IMR-90 (cell line): ENCODE data around the gene LUC7L3. TPM values are rescaled to one million over a fixed set of nuclear protein-coding genes. Genes with fewer than 3 reads are reported as not detected.

Experiments
- ATAC-seq: fragments of 200-7000 bp; cut with Tn5 transposase; 2 replicates; pipeline ENCODE4 v1.9.1; 2020; ENCODE audit warnings: low read depth, mild to moderate bottlenecking, moderate library complexity
- BruUV-seq: library from RNA; stranded (reverse); fragments of 400-500 nt; replicated peaks from 2 replicates; lab custom pipeline; 2021; lab: Mats Ljungman, UMichigan
- CTCF ChIA-PET: fragments of 300-600 bp; formaldehyde crosslinking; extraction: SDS; loops from one replicate; lab custom pipeline; 2021; ENCODE audit warnings: antibody characterized with exemption; lab: Yijun Ruan, JAX
- POLR2A ChIA-PET: fragments of 300-600 bp; sonication (Branson Sonifier 250); formaldehyde crosslinking; loops from one replicate; lab custom pipeline; 2022; ENCODE audit warnings: antibody characterized with exemption; ENCODE audit not compliant: unreplicated experiment; lab: Charles Lee
- DNase-seq: peaks from one replicate; pipeline ENCODE4 v3.0.0; 2013
- H2AFZ ChIP-seq: replicated peaks from 2 replicates; pipeline ENCODE3; 2013; ENCODE audit warnings: low read length, mild to moderate bottlenecking; ENCODE audit not compliant: poor library complexity
- H2AK5ac ChIP-seq: 2 replicates; pipeline ENCODE4 v1.6.1; 2013; ENCODE audit warnings: low read depth, low read length, inconsistent platforms
- H2AK9ac ChIP-seq: replicated peaks from 2 replicates; pipeline ENCODE3; 2013; ENCODE audit warnings: mild to moderate bottlenecking, low read depth, low read length, moderate library complexity; ENCODE audit not compliant: poor library complexity
- H2BK120ac ChIP-seq: 2 replicates; pipeline ENCODE4 v1.6.1; 2013; ENCODE audit warnings: low read depth, low read length, inconsistent platforms
- H2BK15ac ChIP-seq: 3 replicates; pipeline ENCODE4 v1.6.1; 2013; ENCODE audit warnings: low read depth, low read length, inconsistent platforms
- H2BK20ac ChIP-seq: 2 replicates; pipeline ENCODE4 v1.6.1; 2013; ENCODE audit warnings: low read depth, mild to moderate bottlenecking, inconsistent platforms, low read length, moderate library complexity
- H2BK5ac ChIP-seq: 2 replicates; pipeline ENCODE4 v1.6.1; 2013; ENCODE audit warnings: mild to moderate bottlenecking, low read depth, low read length, inconsistent platforms; ENCODE audit not compliant: poor library complexity, severe bottlenecking
- H3K14ac ChIP-seq: replicated peaks from 2 replicates; pipeline ENCODE4 v1.6.1; 2013; ENCODE audit warnings: low read depth, low read length, inconsistent platforms
- H3K18ac ChIP-seq: 2 replicates; pipeline ENCODE4 v1.6.1; 2013; ENCODE audit warnings: low read depth, low read length, control low read depth
- H3K23ac ChIP-seq: 2 replicates; pipeline ENCODE4 v1.6.1; 2013; ENCODE audit warnings: low read depth, low read length, inconsistent platforms
- H3K27ac ChIP-seq: 2 replicates; pipeline ENCODE4 v1.5.1; 2013; ENCODE audit warnings: mild to moderate bottlenecking, control low read depth, low read length; ENCODE audit not compliant: insufficient read depth
- H3K27me3 ChIP-seq: 2 replicates; pipeline ENCODE4 v1.6.1; 2013; ENCODE audit warnings: low read length; ENCODE audit not compliant: control insufficient read depth, insufficient read depth
- H3K36me3 ChIP-seq: 2 replicates; pipeline ENCODE4 v1.6.1; 2013; ENCODE audit warnings: low read length, mixed read lengths; ENCODE audit not compliant: control insufficient read depth, insufficient read depth
- H3K4ac ChIP-seq: 2 replicates; pipeline ENCODE4 v1.6.1; 2013; ENCODE audit warnings: low read depth, low read length, inconsistent platforms
- H3K4me1 ChIP-seq: 2 replicates; pipeline ENCODE4 v1.6.1; 2013; ENCODE audit warnings: low read length, mixed read lengths; ENCODE audit not compliant: control insufficient read depth, insufficient read depth
- H3K4me2 ChIP-seq: 2 replicates; pipeline ENCODE4 v1.6.1; 2013; ENCODE audit warnings: low read depth, mild to moderate bottlenecking, control low read depth, low read length, moderate library complexity
- H3K4me3 ChIP-seq: 2 replicates; pipeline ENCODE4 v1.5.1; 2013; ENCODE audit warnings: low read depth, mild to moderate bottlenecking, control low read depth, low read length, moderate library complexity; ENCODE audit not compliant: insufficient read depth
- H3K56ac ChIP-seq: 2 replicates; pipeline ENCODE4 v1.6.1; 2013; ENCODE audit warnings: low read length, inconsistent platforms; ENCODE audit not compliant: insufficient read depth; ENCODE audit errors: extremely low read depth
- H3K79me1 ChIP-seq, 2 experiments: 2 replicates each; pipeline ENCODE4 v1.6.1; 2013; ENCODE audit warnings: low read length in 2 of 2, inconsistent platforms in 1 of 2, low read depth in 1 of 2
- H3K9ac ChIP-seq: 2 replicates; pipeline ENCODE4 v1.6.1; 2013; ENCODE audit warnings: low read depth, low read length, control low read depth
- H3K9me1 ChIP-seq: 2 replicates; pipeline ENCODE4 v1.6.1; 2013; ENCODE audit warnings: low read length, inconsistent platforms; ENCODE audit not compliant: insufficient read depth
- H3K9me3 ChIP-seq: 2 replicates; pipeline ENCODE4 v1.6.1; 2013; ENCODE audit warnings: low read length; ENCODE audit not compliant: control insufficient read depth, insufficient read depth
- H4K20me1 ChIP-seq: 2 replicates; pipeline ENCODE4 v1.6.1; 2013; ENCODE audit warnings: low read length, inconsistent platforms; ENCODE audit not compliant: insufficient read depth
- H4K5ac ChIP-seq: 2 replicates; pipeline ENCODE4 v1.6.1; 2013; ENCODE audit warnings: mild to moderate bottlenecking, low read depth, low read length, control low read depth
- H4K8ac ChIP-seq, 2 experiments: 2 replicates each; pipeline ENCODE4 v1.6.1; 2013; ENCODE audit warnings: low read depth in 2 of 2, low read length in 2 of 2, control low read depth in 1 of 2, inconsistent platforms in 1 of 2
- H4K91ac ChIP-seq: 2 replicates; pipeline ENCODE4 v1.6.1; 2013; ENCODE audit warnings: low read depth, low read length, inconsistent platforms; ENCODE audit not compliant: insufficient read depth
- BHLHE40 ChIP-seq: fragments of 150-350 bp; IDR thresholded peaks from 2 replicates; pipeline ENCODE4 v1.6.1; 2016; ENCODE audit warnings: mild to moderate bottlenecking, low read depth, low read length
- CEBPB ChIP-seq: IDR thresholded peaks from 2 replicates; pipeline ENCODE4 v1.6.1; 2012; ENCODE audit warnings: low read depth, low read length, improper control_type of control experiment
- CTCF ChIP-seq: conservative IDR thresholded peaks from 2 replicates; pipeline ENCODE4 v1.5.1; 2012; ENCODE audit warnings: mild to moderate bottlenecking, low read depth, low read length, improper control_type of control experiment
- MAFK ChIP-seq: IDR thresholded peaks from 2 replicates; pipeline ENCODE4 v1.6.1; 2012; ENCODE audit warnings: low read depth, low read length, improper control_type of control experiment
- MAZ ChIP-seq: IDR thresholded peaks from 2 replicates; pipeline ENCODE4 v1.6.1; 2012; ENCODE audit warnings: low read depth, mild to moderate bottlenecking, low read length, improper control_type of control experiment, moderate library complexity, borderline replicate concordance
- MXI1 ChIP-seq: IDR thresholded peaks from 2 replicates; pipeline ENCODE4 v1.6.1; 2012; ENCODE audit warnings: low read depth, mild to moderate bottlenecking, low read length, moderate library complexity, borderline replicate concordance
- RCOR1 ChIP-seq: IDR thresholded peaks from 2 replicates; pipeline ENCODE4 v1.6.1; 2012; ENCODE audit warnings: mild to moderate bottlenecking, low read length, improper control_type of control experiment; ENCODE audit not compliant: insufficient replicate concordance
- RFX5 ChIP-seq: IDR thresholded peaks from 2 replicates; pipeline ENCODE4 v1.8.0; 2012; ENCODE audit warnings: low read depth, mild to moderate bottlenecking, low read length, moderate library complexity
- SMC3 ChIP-seq: fragments of 150-350 bp; IDR thresholded peaks from 2 replicates; pipeline ENCODE4 v1.6.1; 2016; ENCODE audit warnings: low read depth, mild to moderate bottlenecking, antibody characterized with exemption, low read length, moderate library complexity
- WGBS, 2 experiments: methylation state at CpG; one replicate each; pipeline versions ENCODE4 v1.1.5 to v1.1.7; 2013; ENCODE audit warnings: missing lambda C conversion rate in 2 of 2; ENCODE audit not compliant: insufficient read length in 1 of 2; ENCODE audit errors: extremely low coverage in 2 of 2; 5-methylcytosine and 5-hydroxymethylcytosine counted together
- dilution Hi-C: fragments of 300-500 bp; cut with HindIII; formaldehyde crosslinking; loops from one replicate; pipeline ENCODE4 v1.14.3; 2018; ENCODE audit warnings: low sequenced_read_pairs; ENCODE audit not compliant: unreplicated experiment
- in situ Hi-C: fragments of 300-500 bp; cut with MboI; formaldehyde crosslinking; loops from 3 replicates; pipeline ENCODE4 v1.14.3; 2019; ENCODE audit warnings: low sequenced_read_pairs, inconsistent platforms, mixed read lengths
- intact Hi-C: fragments of 100-400 bp; cut with micrococcal nuclease; formaldehyde crosslinking; loops from 2 replicates; pipeline ENCODE4 v1.10.0; 2022
- polyA plus RNA-seq, 3 experiments: library from polyadenylated mRNA; depleted of rRNA; stranded (reverse); fragments of >200 nt; gene quantifications; 2 replicates each; pipeline ENCODE4 v1.2.3, GENCODE V29; 2012; ENCODE audit warnings: low replicate concordance in 1 of 3
- total RNA-seq: library from RNA; depleted of rRNA; stranded (reverse); fragments of >200 nt; gene quantifications from 2 replicates; pipeline ENCODE4 v1.2.3, GENCODE V29; 2012
- TF ChIP-seq, protein P1 (sequence below): fragments of 150-350 bp; IDR thresholded peaks from 2 replicates; pipeline ENCODE4 v1.6.1; 2017; ENCODE audit warnings: mild to moderate bottlenecking, antibody characterized with exemption, low read length, low read depth
- TF ChIP-seq, protein P2 (sequence below): fragments of 150-350 bp; IDR thresholded peaks from 2 replicates; pipeline ENCODE4 v1.6.1; 2016; ENCODE audit warnings: low read depth, mild to moderate bottlenecking, low read length, moderate library complexity, borderline replicate concordance

Gene LUC7L3
- total and polyA plus RNA-seq, 2 of the 4 experiments (the other 2 are of a cell fraction) = 17.7 to 44.7 TPM

GRCh38 chr17:50767030-50767429, 47.6 kb downstream of the LUC7L3 start:
- H3K9ac ChIP-seq = no peak overlapping the region
- TF ChIP-seq MAZ = no peak
- TF ChIP-seq RFX5 = no peak
- TF ChIP-seq, protein P1, sequence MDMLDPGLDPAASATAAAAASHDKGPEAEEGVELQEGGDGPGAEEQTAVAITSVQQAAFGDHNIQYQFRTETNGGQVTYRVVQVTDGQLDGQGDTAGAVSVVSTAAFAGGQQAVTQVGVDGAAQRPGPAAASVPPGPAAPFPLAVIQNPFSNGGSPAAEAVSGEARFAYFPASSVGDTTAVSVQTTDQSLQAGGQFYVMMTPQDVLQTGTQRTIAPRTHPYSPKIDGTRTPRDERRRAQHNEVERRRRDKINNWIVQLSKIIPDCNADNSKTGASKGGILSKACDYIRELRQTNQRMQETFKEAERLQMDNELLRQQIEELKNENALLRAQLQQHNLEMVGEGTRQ = no peak
- TF ChIP-seq CEBPB = no peak
- no peak for TF ChIP-seq BHLHE40
- TF ChIP-seq, protein P2, sequence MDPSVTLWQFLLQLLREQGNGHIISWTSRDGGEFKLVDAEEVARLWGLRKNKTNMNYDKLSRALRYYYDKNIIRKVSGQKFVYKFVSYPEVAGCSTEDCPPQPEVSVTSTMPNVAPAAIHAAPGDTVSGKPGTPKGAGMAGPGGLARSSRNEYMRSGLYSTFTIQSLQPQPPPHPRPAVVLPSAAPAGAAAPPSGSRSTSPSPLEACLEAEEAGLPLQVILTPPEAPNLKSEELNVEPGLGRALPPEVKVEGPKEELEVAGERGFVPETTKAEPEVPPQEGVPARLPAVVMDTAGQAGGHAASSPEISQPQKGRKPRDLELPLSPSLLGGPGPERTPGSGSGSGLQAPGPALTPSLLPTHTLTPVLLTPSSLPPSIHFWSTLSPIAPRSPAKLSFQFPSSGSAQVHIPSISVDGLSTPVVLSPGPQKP = no peak
- TF ChIP-seq SMC3 = no peak
- TF ChIP-seq CTCF = no peak
- TF ChIP-seq MAFK = no peak
- no peak for TF ChIP-seq MXI1
- TF ChIP-seq RCOR1 = no peak
- no peak overlapping the region for H2BK20ac ChIP-seq
- H3K14ac ChIP-seq = no peak overlapping the region
- CTCF ChIA-PET = no interaction called here
- H2AFZ ChIP-seq = no peak overlapping the region
- no peak overlapping the region for H3K23ac ChIP-seq
- no peak overlapping the region for H3K27ac ChIP-seq
- no peak overlapping the region for H2AK5ac ChIP-seq
- POLR2A ChIA-PET = no interaction called here
- no peak overlapping the region for H2AK9ac ChIP-seq
- no peaks in the 10 kb centered on the region for H3K4me1 ChIP-seq
- H3K56ac ChIP-seq = no peak overlapping the region
- H4K20me1 ChIP-seq = no peaks in the 10 kb centered on the region
- no peaks in the 10 kb centered on the region for H3K9me3 ChIP-seq
- H3K9me1 ChIP-seq = no peaks in the 10 kb centered on the region
- DNase-seq (no peak), ATAC-seq (no peak)
- intact Hi-C loops = no loop called here
- WGBS, 2 experiments = no CpG with 5 or more reads among the region's 7 CpGs
- H3K36me3 ChIP-seq = no peaks in the 10 kb centered on the region
- H4K8ac ChIP-seq = no peak overlapping the region
- no peak overlapping the region for H3K4ac ChIP-seq
- H3K4me2 ChIP-seq = no peak overlapping the region
- BruUV-seq = no TSS peak
- H3K27me3 ChIP-seq = peaks cover 7% of the 10 kb centered on the region
- no peak overlapping the region for H2BK120ac ChIP-seq
- dilution Hi-C loops = no loop called here
- no peak overlapping the region for H2BK15ac ChIP-seq
- no peak overlapping the region for H4K5ac ChIP-seq
- no peaks in the 10 kb centered on the region for H3K79me1 ChIP-seq
- H4K91ac ChIP-seq = no peak overlapping the region
- no peak overlapping the region for H3K4me3 ChIP-seq
- in situ Hi-C loops = no loop called here
- H2BK5ac ChIP-seq = no peak overlapping the region
- no peak overlapping the region for H3K18ac ChIP-seq
